ENCODE data around the gene SRD5A1.

- TF ChIP-seq, protein P1, sequence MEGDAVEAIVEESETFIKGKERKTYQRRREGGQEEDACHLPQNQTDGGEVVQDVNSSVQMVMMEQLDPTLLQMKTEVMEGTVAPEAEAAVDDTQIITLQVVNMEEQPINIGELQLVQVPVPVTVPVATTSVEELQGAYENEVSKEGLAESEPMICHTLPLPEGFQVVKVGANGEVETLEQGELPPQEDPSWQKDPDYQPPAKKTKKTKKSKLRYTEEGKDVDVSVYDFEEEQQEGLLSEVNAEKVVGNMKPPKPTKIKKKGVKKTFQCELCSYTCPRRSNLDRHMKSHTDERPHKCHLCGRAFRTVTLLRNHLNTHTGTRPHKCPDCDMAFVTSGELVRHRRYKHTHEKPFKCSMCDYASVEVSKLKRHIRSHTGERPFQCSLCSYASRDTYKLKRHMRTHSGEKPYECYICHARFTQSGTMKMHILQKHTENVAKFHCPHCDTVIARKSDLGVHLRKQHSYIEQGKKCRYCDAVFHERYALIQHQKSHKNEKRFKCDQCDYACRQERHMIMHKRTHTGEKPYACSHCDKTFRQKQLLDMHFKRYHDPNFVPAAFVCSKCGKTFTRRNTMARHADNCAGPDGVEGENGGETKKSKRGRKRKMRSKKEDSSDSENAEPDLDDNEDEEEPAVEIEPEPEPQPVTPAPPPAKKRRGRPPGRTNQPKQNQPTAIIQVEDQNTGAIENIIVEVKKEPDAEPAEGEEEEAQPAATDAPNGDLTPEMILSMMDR (IDR thresholded peaks at IDR 0.05; ENCODE audit: insufficient read depth, low read length): no peak
- TF ChIP-seq REST (IDR thresholded peaks at IDR 0.05; ENCODE audit: insufficient replicate concordance, low read depth): no peak
- no peak for TF ChIP-seq POLR2AphosphoS5 (IDR thresholded peaks at IDR 0.05; ENCODE audit: low read depth)
- TF ChIP-seq GABPA (IDR thresholded peaks at IDR 0.05; ENCODE audit: low read depth): no peak
Measured at GRCh38 chr5:6586647-6587042, 46.6 kb upstream of the SRD5A1 start.

All from HL-60 (cell line).